ENCODE results near the gene PDGFD. TPM values are rescaled to one million over a fixed set of nuclear protein-coding genes. Genes with fewer than 3 reads are reported as not detected.

The PDGFD gene
- total RNA-seq, 1 donor, result 32.4 TPM

DNA sequence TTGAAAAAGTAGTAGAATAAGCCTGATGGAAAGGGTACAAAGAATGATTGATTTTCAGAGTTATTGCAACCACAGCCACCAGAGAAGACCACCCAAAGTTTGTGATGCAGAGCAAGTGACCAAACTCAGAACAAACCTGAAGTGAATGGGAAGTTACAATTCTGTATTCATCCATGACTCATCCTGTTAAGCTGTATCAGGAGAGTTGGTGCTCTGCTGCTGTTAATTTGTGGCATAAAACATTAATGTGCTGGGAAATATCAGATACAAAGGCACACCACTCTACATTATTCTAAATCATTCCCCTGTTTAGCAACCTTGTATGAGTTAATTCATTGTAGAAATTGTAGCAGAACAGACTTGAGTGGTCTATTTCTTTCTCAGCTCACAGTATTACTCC, 19.6 kb upstream of the PDGFD start:
- no peak for DNase-seq (ENCODE audit: low read depth)
- TF ChIP-seq, protein P1, sequence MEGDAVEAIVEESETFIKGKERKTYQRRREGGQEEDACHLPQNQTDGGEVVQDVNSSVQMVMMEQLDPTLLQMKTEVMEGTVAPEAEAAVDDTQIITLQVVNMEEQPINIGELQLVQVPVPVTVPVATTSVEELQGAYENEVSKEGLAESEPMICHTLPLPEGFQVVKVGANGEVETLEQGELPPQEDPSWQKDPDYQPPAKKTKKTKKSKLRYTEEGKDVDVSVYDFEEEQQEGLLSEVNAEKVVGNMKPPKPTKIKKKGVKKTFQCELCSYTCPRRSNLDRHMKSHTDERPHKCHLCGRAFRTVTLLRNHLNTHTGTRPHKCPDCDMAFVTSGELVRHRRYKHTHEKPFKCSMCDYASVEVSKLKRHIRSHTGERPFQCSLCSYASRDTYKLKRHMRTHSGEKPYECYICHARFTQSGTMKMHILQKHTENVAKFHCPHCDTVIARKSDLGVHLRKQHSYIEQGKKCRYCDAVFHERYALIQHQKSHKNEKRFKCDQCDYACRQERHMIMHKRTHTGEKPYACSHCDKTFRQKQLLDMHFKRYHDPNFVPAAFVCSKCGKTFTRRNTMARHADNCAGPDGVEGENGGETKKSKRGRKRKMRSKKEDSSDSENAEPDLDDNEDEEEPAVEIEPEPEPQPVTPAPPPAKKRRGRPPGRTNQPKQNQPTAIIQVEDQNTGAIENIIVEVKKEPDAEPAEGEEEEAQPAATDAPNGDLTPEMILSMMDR (IDR thresholded peaks at IDR 0.05; ENCODE audit: insufficient read depth, low read length), result no peak

DNA sequence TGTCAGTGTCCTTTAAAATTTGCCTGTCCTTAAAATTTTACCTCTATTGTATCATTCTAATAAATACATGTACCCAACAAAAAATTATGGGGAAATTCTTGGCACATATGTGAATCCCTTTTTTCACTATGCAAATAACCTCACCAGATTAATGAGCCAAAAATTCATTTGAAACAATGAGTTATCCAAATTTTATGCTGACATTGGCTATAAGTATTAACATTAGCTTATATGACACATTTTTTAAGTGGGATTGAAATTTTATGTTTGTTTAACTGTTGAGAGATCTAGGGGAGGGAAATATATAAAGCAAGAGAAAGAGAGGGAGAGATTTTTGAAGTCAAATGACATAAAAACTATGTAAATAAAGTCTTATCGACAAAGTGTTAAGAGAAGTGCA, 11.8 kb upstream of the PDGFD start:
- TF ChIP-seq, protein P1 (IDR thresholded peaks at IDR 0.05; ENCODE audit: insufficient read depth, low read length), result no peak

More for the DNA sequence above, 19.6 kb upstream of the PDGFD start:
- no peak overlapping the region for H3K4me3 ChIP-seq (ENCODE audit: low read depth, low read length)

DNA sequence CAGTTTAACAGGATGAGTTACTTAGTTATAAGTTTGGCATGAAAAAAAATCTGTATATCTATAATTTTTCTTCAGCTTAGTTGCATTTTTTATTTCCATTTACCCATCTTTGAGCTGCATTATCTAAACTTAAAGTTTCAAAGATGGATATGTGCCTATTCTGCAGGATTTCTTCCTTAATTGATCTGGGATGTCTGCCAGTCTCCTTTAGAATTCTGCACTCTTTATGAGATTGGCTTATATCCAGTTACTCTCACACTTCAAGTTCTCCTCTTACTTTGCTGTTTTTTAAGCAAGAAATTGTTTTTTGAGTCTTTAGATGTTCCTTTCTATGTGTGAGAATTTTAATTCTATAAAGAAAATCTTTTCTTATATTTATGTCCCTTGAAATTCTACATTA, 5.1 kb upstream of the PDGFD start:
- TF ChIP-seq, protein P1 (IDR thresholded peaks at IDR 0.05; ENCODE audit: insufficient read depth, low read length), result no peak
- no peak for DNase-seq (ENCODE audit: low read depth)
- H3K4me3 ChIP-seq (ENCODE audit: low read depth, low read length), result no peak overlapping the region

More for the DNA sequence above, 11.8 kb upstream of the PDGFD start:
- H3K4me3 ChIP-seq (ENCODE audit: low read depth, low read length), result no peak overlapping the region
- no peak for DNase-seq (ENCODE audit: low read depth)

DNA sequence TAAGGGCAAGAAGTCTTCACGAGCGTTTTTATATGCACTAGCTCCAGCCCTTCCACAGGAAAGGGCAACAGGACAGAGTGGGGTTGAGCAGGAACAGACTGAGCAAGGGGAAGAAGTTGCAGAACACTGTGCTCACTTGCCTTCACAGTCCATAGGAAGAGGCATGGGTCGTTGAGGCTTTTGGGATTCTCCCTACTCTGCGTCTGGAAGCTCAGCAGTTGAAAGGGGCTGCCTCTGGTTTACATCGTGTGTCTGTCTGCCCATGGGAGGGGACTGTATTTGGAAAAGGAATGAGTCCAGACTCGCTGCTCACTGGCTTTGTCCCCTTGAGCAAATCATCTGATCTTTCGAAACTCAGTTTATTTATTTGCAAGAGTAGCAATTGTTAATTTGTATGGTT, 1.1 kb upstream of the PDGFD start:
- no peak for DNase-seq (ENCODE audit: low read depth)

DNA sequence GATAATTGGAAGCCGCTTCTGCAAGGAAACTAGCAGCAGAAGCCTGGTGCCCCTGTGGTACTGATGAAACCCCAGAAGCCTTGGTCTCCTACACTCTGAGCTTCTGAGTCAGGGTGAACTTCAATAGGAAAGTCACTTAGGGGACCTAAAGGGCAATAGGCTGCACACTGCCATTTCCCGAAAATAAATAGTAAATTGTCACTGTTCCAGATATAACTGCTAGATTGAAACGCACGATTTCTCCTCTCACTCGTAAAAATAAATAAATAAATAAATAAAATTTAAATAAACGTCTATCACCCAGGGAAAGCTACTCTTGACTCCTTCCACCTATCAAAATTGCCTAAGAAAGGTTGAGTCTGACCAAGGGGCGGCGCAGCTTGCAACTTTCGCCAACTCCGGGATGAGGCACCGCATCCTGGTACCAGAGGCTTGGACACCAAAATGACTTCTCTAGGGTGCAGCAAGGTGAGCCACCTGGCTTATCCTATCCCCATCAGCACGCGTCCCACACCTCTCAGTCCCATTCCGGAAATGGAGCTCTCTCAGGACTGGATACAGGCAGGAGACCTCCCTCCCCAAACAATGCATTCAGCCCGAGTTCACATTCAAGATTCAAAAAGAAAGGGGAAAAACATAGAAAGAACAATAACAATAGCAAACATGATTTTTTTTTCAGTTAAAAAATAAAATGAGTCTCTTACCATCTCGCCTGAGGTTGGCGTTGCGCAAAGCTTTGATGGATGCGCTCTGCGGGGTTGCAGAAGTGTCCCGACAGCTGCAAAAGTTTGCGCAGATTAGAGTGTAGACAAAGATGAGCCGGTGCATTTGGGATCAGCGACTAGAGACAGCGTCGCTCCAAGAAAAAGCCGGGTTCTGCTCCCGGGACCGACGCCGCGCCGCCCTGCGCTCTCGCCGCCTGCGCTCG, 583 bp downstream of the PDGFD start:
- TF ChIP-seq, protein P1 (IDR thresholded peaks at IDR 0.05; ENCODE audit: insufficient read depth, low read length), result peak; percentile 22
- DNase-seq (ENCODE audit: low read depth), result peak; percentile 55
- H3K4me3 ChIP-seq (ENCODE audit: low read depth, low read length), result peak overlapping the region; percentile 78

More for the DNA sequence above, 1.1 kb upstream of the PDGFD start:
- TF ChIP-seq, protein P1 (IDR thresholded peaks at IDR 0.05; ENCODE audit: insufficient read depth, low read length), result no peak
- H3K4me3 ChIP-seq (ENCODE audit: low read depth, low read length), result no peak overlapping the region

DNA sequence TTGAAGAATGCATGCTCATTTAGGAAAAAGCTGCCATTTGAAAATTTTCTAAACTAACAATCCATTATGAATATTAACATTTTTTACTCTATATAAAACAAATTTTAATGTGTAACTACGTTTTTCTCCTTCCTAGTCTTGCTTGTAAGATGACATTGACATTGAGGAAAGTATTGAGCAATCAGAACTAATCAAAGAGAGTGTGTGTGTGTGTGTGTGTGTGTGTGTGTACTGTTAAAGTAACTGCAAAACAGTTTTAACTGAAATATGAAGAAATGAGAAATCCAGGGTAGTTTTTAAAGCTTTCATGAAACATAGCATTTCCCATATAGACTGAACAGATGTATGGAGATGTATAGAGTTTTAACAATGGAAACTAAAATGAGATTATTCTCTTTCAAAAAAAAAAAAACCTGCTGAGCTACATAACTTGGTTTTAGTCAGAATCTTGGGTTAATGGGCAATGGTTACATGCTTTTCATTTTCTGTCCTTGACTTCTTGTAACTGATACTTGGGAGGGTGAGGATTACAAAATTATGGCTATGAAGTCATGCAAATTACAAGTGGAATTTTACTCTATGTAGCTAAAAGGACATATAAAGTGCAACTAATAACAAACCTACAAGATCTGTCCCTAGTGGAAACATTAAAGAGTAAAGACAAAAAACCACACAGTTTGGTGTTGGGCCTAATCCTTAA, 2.0 kb downstream of the PDGFD start:
- TF ChIP-seq, protein P1 (IDR thresholded peaks at IDR 0.05; ENCODE audit: insufficient read depth, low read length), result no peak
- H3K4me3 ChIP-seq (ENCODE audit: low read depth, low read length), result peak overlapping the region; percentile 78
- DNase-seq (ENCODE audit: low read depth), result peak; percentile 35
